ENCODE measurements around the gene LMAN2L.

The LMAN2L gene

GRCh38 chr2:96739633-96740428 is at the start of gene LMAN2L:
Gene LMAN2L, minus strand, starts transcription at chr2:96740064. Its CDS starts 24 bp downstream, at chr2:96740040.
- DNase-seq, result peak; percentile 96

GRCh38 chr2:96789245-96789617 is 49.4 kb upstream of the LMAN2L start:
- no peak for DNase-seq

- no peak for DNase-seq
Measured at GRCh38 chr2:96788442-96789244, 48.8 kb upstream of the LMAN2L start.

GRCh38 chr2:96787411-96787810 is 47.5 kb upstream of the LMAN2L start:
- DNase-seq, result no peak

GRCh38 chr2:96783388-96783787 is 43.5 kb upstream of the LMAN2L start:
- no peak for DNase-seq

- DNase-seq, result no peak
Measured at GRCh38 chr2:96775160-96775559, 35.3 kb upstream of the LMAN2L start.

GRCh38 chr2:96773922-96774321 is 34.1 kb upstream of the LMAN2L start:
- DNase-seq, result peak; percentile 74

- no peak for DNase-seq
Measured at GRCh38 chr2:96772903-96773671, 33.2 kb upstream of the LMAN2L start.

- peak; percentile 6 for DNase-seq
Measured at GRCh38 chr2:96771796-96772618, 32.1 kb upstream of the LMAN2L start.

- DNase-seq, result no peak
Measured at GRCh38 chr2:96770442-96771202, 30.8 kb upstream of the LMAN2L start.

- no peak for DNase-seq
Measured at GRCh38 chr2:96769814-96770213, 29.9 kb upstream of the LMAN2L start.

- no peak for DNase-seq
Measured at GRCh38 chr2:96768083-96768561, 28.3 kb upstream of the LMAN2L start.

- DNase-seq, result no peak
Measured at GRCh38 chr2:96767135-96767871, 27.4 kb upstream of the LMAN2L start.

GRCh38 chr2:96764253-96764637 is 24.4 kb upstream of the LMAN2L start:
- DNase-seq, result no peak

- peak; percentile 24 for DNase-seq
Measured at GRCh38 chr2:96763511-96764252, 23.8 kb upstream of the LMAN2L start.

GRCh38 chr2:96762529-96763311 is 22.9 kb upstream of the LMAN2L start:
- peak; percentile 12 for DNase-seq

- no peak for DNase-seq
Measured at GRCh38 chr2:96760986-96761832, 21.3 kb upstream of the LMAN2L start.

Data from NCI-H69 (cell line).